Stimulated activated CD8-positive, alpha-beta memory T cell treated with anti-CD3 and anti-CD28 coated beads, Interleukin-15, amount 100 ng/mL, for 24 hours (primary cell): ENCODE data around the gene DNAH1.

ENCODE experiments used
- DNase-seq: peaks from one replicate; pipeline ENCODE4 v3.0.0-alpha.2; 2020; ENCODE audit warnings: low read depth

Gene DNAH1

DNA sequence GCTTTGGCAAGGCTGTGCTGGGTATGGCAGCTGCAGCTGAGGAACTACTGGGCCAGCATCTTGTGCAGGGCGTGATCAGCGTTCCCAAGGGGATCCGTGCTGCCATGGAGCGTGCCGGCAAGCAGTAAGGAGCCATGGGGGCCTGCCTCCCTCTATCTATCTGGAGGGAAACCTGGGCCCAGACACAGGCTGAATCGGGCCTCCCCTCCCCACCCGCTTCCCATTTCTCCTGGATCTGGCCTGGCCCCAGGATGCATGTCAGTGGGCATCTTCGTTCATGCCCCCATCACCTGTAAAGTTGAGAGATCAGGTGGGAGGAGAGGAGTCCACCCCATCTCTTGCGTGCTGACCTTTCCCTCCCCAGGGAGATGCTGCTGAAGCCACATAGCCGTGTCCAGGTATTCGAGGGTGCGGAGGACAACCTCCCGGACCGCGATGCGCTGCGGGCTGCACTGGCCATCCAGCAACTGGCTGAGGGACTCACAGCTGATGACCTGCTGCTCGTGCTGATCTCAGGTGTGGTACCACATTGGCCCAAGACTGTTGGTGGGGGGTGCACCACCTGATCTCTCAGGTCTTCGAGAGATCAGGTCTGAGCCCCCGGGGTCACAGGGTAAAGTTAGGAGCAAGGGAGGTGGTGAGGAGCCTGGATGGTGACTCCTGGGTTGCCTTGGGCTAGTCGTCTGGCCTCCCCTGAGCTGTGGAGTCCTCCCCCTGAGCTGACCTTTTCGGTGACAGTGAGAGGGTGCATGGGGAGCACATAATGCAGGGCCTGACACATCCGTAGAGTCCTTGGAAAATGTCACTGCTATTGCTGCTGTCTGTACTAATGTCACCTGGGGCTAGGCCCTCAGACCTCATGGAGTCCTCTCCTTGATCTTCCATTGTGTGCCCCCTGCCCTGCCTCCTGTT, 25.3 kb upstream of the DNAH1 start:
- DNase-seq, result no peak

- no peak for DNase-seq
Observed at GRCh38 chr3:52291508-52292181, 24.5 kb upstream of the DNAH1 start.

DNA sequence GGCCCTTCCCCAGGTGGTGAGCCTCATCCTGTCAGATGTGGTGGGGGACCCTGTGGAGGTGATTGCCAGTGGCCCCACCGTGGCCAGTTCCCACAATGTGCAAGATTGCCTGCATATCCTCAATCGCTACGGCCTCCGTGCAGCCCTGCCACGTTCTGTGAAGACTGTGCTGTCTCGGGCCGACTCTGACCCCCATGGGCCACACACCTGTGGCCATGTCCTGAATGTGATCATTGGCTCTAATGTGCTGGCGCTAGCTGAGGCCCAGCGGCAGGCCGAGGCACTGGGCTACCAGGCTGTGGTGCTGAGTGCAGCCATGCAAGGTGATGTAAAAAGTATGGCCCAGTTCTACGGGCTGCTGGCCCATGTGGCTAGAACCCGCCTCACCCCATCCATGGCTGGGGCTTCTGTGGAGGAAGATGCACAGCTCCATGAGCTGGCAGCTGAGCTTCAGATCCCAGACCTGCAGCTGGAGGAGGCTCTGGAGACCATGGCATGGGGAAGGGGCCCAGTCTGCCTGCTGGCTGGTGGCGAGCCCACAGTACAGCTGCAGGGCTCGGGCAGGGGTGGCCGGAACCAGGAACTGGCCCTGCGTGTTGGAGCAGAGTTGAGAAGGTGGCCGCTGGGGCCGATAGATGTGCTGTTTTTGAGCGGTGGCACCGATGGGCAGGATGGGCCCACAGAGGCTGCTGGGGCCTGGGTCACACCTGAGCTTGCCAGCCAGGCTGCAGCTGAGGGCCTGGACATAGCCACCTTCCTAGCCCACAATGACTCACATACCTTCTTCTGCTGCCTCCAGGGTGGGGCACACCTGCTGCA, 23.7 kb upstream of the DNAH1 start:
- no peak for DNase-seq

DNA sequence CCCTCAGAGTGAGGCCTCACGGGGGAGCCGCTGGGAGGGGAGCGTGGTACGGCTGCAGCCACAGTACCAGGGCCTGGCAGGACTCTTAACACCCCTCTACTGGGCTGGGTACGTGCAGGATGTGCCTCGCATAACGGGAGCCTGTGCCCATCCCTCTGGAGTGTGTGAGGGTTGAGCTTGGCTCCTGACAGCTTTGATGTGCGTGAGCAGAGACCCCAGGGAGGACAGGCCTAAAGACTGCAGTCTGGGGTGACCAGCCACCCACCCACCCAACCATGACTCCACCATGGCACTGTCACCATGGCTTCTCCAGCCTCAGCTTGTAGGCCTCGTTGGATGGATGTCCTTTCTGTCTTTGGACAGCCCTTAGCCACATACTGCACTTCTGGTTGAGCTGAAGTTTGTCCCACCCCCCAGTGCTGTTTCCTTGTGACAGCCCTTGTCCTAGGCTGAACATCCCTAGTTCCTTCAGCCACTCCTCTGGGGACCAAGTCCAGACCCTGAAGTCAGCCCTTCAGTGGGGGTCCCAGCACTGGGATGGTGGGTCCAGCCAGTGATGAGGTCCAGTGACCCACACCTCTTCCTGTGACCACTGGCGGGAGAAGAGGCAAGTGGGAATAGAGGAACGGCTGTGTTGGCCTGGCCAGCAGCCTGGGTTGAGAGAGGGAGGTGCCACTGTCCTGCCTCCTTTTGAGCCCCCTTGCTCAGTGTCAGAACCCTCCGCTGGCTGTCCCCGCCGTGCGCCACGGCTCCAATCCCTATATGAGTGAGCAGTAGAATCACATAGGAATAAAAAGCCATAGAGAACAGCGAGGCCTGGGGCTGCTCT, 22.4 kb upstream of the DNAH1 start:
- no peak for DNase-seq

- DNase-seq, result no peak
Observed at GRCh38 chr3:52294320-52295150, 21.6 kb upstream of the DNAH1 start.

- DNase-seq, result no peak
Observed at GRCh38 chr3:52295671-52296208, 20.4 kb upstream of the DNAH1 start.

GRCh38 chr3:52297242-52298148, 18.6 kb upstream of the DNAH1 start:
- DNase-seq, result no peak

- no peak for DNase-seq
Observed at GRCh38 chr3:52298149-52299098, 17.7 kb upstream of the DNAH1 start.

GRCh38 chr3:52299247-52299878, 16.8 kb upstream of the DNAH1 start:
- DNase-seq, result no peak

DNA sequence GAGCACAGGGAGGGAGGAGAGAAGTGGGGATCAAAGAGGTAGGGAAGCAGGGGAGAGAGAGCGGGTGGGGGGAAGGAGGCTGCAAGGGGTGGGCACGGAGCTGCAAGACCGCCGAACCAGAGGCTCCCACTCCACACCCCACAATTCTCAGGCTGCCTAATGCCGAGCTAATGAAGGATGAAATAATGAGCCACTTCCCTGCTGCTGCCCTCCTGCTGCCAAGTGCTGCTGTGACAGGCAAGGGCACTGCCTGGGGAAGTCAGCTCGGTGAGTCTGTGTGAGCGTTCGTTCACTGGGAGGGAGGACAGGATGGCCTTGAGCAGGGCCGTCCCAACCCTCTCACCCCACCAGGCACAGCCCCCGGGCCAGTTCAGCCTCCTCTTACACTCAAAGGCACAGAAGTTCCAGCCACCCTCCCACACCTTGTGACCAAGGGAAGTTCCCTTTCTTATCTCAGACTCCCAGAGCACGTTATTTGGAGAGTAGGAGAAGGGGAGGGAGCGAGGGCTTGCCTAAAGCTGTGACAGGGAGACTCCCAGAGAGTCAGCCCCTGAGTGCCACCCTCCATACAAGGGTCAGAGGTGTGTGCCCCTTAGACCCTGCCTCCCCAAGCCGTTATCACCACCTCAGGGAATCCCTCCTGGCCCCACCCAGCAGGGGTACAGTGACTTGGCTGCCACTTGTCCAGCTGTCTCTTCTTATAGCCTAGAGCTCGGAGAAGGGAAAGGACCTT, 16.1 kb upstream of the DNAH1 start:
- DNase-seq, result no peak

GRCh38 chr3:52302426-52303145, 13.5 kb upstream of the DNAH1 start:
- no peak for DNase-seq

DNA sequence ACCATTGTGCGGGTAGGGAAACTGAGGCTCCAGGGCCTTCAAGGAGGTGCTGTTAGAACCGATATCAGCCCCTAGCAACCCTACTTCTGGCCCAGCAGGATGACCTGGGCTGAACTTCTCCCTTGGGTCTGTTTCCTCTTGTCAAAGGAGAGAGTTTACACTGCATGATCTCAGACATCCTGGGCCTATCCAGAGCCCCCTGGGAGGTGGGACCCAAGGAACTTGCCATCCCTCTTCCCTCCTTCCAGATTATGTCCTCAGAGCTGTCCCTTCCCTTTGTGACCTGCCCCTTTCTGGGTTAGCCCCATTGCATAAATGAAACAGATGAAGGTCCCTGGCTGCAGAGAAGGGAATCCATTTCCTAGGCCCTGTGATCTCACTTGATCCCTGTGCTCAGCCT, 12.3 kb upstream of the DNAH1 start:
- no peak for DNase-seq

GRCh38 chr3:52305926-52306325, 10.2 kb upstream of the DNAH1 start:
- no peak for DNase-seq

DNA sequence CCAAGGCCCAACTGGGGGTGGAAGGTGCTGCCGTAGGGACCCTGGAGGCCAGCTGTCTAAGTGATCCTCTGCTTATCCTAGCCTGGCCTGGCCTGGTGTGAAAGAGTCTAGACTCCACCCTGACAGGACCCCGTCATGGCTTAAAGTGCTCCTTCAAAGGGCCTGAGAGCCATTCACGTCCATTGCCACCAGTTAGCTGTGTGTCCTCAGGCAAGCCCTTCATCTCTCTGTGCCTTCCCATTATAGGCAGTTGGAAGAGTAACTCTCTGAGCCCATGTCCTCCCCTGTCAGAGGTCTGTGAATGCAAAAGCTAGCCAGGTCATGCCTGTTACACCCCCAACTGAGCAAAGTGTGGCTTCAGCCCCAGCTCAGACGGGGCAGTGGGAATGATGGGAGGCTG, 9.1 kb upstream of the DNAH1 start:
- no peak for DNase-seq

GRCh38 chr3:52308308-52308707, 7.8 kb upstream of the DNAH1 start:
- DNase-seq, result no peak

DNA sequence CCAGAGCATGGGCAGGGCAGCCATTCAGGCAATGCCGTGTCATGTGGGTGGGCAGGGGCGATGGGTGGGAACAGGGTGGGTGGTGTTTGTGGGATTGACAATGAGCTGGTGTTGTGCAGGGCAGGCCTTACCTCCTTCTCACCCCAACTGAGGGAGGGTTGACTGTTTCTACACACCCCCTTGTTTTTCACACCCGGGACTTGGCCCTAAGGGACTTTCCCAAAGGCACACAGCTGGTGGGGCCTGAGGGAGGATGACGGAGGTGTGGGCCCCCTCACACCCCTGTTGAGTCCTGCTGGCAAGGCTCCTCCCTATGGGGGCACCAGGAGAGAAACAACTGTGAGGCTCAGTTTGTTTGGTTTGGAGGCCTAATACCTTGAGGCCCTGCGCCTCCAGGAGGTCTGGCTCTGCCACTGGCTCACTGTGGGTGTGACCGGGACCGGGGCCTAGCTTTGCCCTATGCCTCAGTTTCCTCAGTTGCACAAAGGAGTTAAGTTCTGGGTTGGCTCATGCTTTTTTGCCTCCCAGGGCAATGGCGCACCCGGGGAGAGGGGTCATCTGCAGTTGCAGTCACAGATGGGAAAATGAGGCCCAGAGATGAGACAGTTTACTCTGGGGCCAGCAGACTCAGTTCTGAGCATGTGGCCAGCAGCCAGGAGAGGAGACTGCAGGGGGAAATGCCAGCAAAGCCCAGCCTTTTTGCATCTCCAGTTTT, 5.1 kb upstream of the DNAH1 start:
- no peak for DNase-seq
